Right atrium auricular region (tissue), 2 donors: ENCODE data around the gene FBXL17. TPM values are rescaled to one million over a fixed set of nuclear protein-coding genes. Genes with fewer than 3 reads are reported as not detected.

ENCODE experiments used
- DNase-seq: peaks from one replicate; pipeline ENCODE4 v3.0.0-alpha.2; 2019; ENCODE audit warnings: low spot score
- H3K27ac ChIP-seq, 2 donors: fragments of 200-600 bp; sonication (generic); 1 replicate in 1 of 2; 2 replicates in 1 of 2; pipeline ENCODE4 v1.5.1; 2016 to 2019
- H3K27me3 ChIP-seq, 2 donors: fragments of 200-600 bp; sonication (generic); one replicate each; pipeline versions ENCODE4 v1.5.1 to v1.6.0; 2017 to 2019
- H3K36me3 ChIP-seq: fragments of 200-600 bp; sonication (generic); one replicate; pipeline ENCODE4 v1.5.1; 2016
- H3K4me1 ChIP-seq, 2 donors: fragments of 200-600 bp; sonication (generic); one replicate each; pipeline versions ENCODE4 v1.5.1 to v1.6.0; 2017 to 2019
- H3K4me3 ChIP-seq, 2 donors: fragments of 200-600 bp; sonication (generic); 1 replicate in 1 of 2; 2 replicates in 1 of 2; pipeline ENCODE4 v1.5.1; 2017 to 2019; ENCODE audit warnings: mild to moderate bottlenecking in 1 of 2, moderate library complexity in 1 of 2
- H3K9me3 ChIP-seq, 2 donors: fragments of 200-600 bp; sonication (generic); one replicate each; pipeline ENCODE4 v1.5.1; 2019
- total RNA-seq, 2 donors: library from RNA; depleted of rRNA; stranded (reverse); fragments of >200 nt; gene quantifications; one replicate each; pipeline ENCODE4 v1.1.0, GENCODE V29; 2016
- TF ChIP-seq, protein P1 (sequence below), 2 donors: fragments of 200-600 bp; sonication (generic); IDR thresholded peaks; one replicate each; pipeline ENCODE4 v1.5.1; 2019; ENCODE audit warnings: antibody characterized with exemption in 2 of 2

FBXL17 gene
- total RNA-seq, 2 donors from 2014 or later, result 16.1 to 31.7 TPM

DNA sequence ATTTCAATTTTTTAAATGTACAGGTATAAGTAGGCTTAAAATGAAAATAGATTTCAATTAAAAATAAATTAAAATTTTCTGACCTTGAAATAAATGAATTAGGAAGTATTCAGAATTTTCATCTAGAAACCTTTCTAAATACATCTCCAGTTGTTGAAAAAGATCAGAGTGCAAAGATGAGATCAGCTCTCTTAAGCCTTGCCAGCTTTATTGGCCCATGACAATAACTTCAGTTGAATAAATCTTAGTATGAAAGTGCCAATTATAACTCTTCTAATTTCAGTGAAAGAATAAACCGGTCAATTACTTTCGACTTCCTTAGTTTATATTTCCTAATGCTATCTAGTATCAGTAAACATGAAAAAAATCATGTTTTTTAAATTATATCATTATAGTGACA, 117.4 kb downstream of the FBXL17 start:
- TF ChIP-seq, protein P1, sequence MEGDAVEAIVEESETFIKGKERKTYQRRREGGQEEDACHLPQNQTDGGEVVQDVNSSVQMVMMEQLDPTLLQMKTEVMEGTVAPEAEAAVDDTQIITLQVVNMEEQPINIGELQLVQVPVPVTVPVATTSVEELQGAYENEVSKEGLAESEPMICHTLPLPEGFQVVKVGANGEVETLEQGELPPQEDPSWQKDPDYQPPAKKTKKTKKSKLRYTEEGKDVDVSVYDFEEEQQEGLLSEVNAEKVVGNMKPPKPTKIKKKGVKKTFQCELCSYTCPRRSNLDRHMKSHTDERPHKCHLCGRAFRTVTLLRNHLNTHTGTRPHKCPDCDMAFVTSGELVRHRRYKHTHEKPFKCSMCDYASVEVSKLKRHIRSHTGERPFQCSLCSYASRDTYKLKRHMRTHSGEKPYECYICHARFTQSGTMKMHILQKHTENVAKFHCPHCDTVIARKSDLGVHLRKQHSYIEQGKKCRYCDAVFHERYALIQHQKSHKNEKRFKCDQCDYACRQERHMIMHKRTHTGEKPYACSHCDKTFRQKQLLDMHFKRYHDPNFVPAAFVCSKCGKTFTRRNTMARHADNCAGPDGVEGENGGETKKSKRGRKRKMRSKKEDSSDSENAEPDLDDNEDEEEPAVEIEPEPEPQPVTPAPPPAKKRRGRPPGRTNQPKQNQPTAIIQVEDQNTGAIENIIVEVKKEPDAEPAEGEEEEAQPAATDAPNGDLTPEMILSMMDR (IDR thresholded peaks at IDR 0.05), result no peak
- Histone ChIP-seq H3K9me3 (no peaks in the 10 kb centered on the region), H3K36me3 (no peaks in the 10 kb centered on the region), H3K27me3 (no peaks in the 10 kb centered on the region), H3K27ac (no peak overlapping the region), H3K4me1 (peaks cover 0 to under 1% of the 10 kb centered on the region in 2 donors), H3K4me3 (no peak overlapping the region)
- no peak for DNase-seq

DNA sequence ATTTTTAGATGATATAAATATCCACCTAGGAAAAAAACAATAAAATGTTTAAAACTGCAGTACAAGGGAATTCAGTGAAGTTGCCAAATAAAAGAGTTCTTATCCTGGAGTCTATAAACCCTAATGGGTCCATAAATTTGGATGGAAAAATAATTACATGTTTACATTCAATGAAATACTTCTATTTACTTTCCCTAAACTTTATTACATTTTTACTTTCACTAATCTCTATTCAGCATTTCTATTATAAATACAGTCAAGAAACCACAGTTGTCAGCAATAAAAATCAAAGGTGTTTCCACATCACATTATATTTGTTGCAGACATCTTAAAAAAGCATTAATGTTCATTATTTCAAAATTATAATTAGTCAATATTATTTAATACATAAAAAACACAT, 118.6 kb downstream of the FBXL17 start:
- H3K9me3 ChIP-seq, result no peaks in the 10 kb centered on the region
- TF ChIP-seq, protein P1 (IDR thresholded peaks at IDR 0.05), result no peak
- no peak overlapping the region for H3K4me3 ChIP-seq
- DNase-seq, result no peak
- no peaks in the 10 kb centered on the region for H3K36me3 ChIP-seq
- peaks cover 0 to 3% of the 10 kb centered on the region in 2 donors for H3K4me1 ChIP-seq
- H3K27me3 ChIP-seq, result no peaks in the 10 kb centered on the region
- no peak overlapping the region for H3K27ac ChIP-seq

DNA sequence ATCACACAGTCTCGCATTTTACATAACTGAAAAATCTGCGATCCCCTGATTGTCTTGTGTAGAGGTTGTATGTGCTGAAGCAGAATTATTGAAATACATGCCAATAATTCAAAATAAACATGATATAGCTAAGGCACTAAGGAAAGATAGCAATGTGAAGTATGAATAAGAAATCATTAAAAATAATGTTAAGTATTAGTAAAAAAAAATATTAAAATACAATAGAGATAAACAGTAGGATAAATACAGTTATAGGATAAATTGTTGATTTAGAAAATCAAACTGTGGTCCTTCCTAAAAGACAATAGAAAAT, 121.1 kb downstream of the FBXL17 start:
- no peak for DNase-seq
- TF ChIP-seq, protein P1 (IDR thresholded peaks at IDR 0.05), result no peak
- no peaks in the 10 kb centered on the region for H3K9me3 ChIP-seq
- no peaks in the 10 kb centered on the region for H3K36me3 ChIP-seq
- no peaks in the 10 kb centered on the region for H3K27me3 ChIP-seq
- H3K27ac ChIP-seq, result no peak overlapping the region
- peaks cover 0 to 3% of the 10 kb centered on the region in 2 donors for H3K4me1 ChIP-seq
- no peak overlapping the region for H3K4me3 ChIP-seq

DNA sequence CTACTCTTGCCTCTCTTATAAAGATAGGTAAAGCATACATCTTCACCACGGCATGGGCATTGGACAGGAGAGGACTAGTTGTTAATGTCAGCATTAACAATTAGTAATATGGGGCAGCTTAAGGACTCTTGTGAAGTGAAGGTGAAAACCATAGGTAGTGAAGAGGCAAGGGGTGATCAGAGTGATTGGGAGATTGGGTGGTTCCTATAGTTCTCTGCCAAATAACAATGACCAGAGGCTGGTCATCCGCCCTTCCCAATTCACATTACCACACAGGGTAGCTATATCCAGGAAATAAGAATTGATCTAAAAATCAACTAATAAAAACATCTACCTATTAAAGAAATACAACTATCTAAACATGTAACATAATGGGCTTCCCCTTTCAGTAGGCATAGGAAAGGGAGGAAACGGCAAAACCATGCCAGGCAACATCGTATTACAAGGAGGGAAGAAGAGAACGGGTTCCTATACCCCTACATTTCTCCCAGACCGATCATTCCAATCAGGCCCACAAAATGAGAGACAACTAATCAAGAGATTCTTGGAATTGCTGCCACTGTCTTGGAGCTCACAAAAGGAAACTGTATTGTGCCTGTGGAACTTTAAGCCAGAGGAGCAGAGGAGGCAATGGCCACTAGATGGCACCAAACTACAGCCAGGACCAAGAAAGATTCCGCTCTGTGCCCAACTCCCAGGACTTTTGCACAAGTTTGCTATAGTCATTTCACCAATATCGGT, 121.6 kb downstream of the FBXL17 start:
- Histone ChIP-seq H3K9me3 (no peaks in the 10 kb centered on the region), H3K27me3 (no peaks in the 10 kb centered on the region), H3K27ac (no peak overlapping the region), H3K4me3 (no peak overlapping the region), H3K36me3 (no peaks in the 10 kb centered on the region), H3K4me1 (peaks cover 0 to 3% of the 10 kb centered on the region in 2 donors)
- DNase-seq, result peak; percentile 81
- TF ChIP-seq, protein P1 (IDR thresholded peaks at IDR 0.05), result peak; percentile 87 to 94

DNA sequence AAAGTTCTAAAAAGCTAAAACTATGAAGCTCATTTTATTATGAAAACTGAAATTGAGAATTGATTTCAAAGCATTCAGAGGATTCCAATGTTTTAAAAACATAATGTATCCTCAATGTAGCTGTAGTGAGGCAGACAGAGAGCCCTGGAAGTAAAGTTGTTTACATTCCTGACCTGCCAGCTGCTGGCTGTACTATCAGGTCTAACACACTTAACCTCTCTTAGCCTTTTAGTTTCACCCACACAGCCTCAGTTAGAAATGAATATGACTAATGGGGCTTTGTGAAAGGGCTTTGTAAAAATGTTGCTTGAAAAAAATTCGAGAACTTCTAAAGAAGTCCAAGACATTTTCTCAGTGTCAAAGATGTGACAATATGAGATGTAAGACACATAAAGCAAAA, 122.6 kb downstream of the FBXL17 start:
- Histone ChIP-seq H3K9me3 (no peaks in the 10 kb centered on the region), H3K4me1 (peaks cover 0 to 3% of the 10 kb centered on the region in 2 donors), H3K27ac (no peak overlapping the region), H3K36me3 (no peaks in the 10 kb centered on the region), H3K4me3 (no peak overlapping the region), H3K27me3 (no peaks in the 10 kb centered on the region)
- TF ChIP-seq, protein P1 (IDR thresholded peaks at IDR 0.05), result no peak
- DNase-seq, result no peak

DNA sequence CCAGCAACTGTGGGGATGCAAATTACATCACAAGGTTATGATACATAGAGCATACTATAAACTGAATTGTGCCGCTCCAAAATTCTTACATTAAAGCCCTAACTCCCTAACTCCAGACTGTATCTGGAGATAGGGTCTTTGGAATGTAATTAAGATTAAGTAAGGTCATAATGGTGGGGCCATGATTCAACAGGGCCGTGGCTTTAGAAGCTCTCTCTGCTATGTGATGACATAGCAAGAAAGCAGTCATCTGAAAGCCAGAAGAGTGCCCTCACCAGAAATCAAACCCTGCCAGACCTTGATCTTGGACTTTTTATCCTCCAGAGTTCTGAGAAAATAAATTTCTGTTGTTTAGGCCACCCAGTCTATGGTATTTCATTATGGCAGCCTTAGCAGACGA, 123.9 kb downstream of the FBXL17 start:
- TF ChIP-seq, protein P1 (IDR thresholded peaks at IDR 0.05), result no peak
- peaks cover 0 to 3% of the 10 kb centered on the region in 2 donors for H3K4me1 ChIP-seq
- H3K4me3 ChIP-seq, result no peak overlapping the region
- no peak for DNase-seq
- H3K27ac ChIP-seq, result no peak overlapping the region
- no peaks in the 10 kb centered on the region for H3K36me3 ChIP-seq
- H3K27me3 ChIP-seq, result no peaks in the 10 kb centered on the region
- H3K9me3 ChIP-seq, result no peaks in the 10 kb centered on the region
